Activated naive CD8-positive, alpha-beta T cell treated with anti-CD3 and anti-CD28 coated beads, Interleukin-2, amount 10 ng/mL, durations not matched to agents 7 days and 5 days (primary cell): ENCODE results near the gene ZFAND3. TPM values are rescaled to one million over a fixed set of nuclear protein-coding genes. Genes with fewer than 3 reads are reported as not detected.
"Not testable (repeated sequence)": the region's sequence is repeated elsewhere in the genome, so short reads cannot be mapped to it uniquely, and the experiment has no call there.

Experiments
- ATAC-seq: fragments of 150-1000 bp; cut with Tn5 transposase; one replicate; pipeline ENCODE4 v1.10.0; 2021; ENCODE audit warnings: low read depth, moderate library complexity
- POLR2A ChIA-PET: fragments of 350-600 bp; sonication (Branson Sonifier 250); formaldehyde crosslinking; loops from one replicate; lab custom pipeline; 2021; ENCODE audit warnings: antibody characterized with exemption; lab: Charles Lee
- DNase-seq: peaks from one replicate; pipeline ENCODE4 v3.0.0; 2021
- H3K27ac Mint-ChIP-seq: one replicate; pipeline ENCODE4 v1.8.0; 2022; ENCODE audit warnings: mild to moderate bottlenecking, mixed read lengths
- H3K27me3 Mint-ChIP-seq: one replicate; pipeline ENCODE4 v1.8.0; 2022; ENCODE audit warnings: mild to moderate bottlenecking, moderate library complexity, mixed read lengths
- H3K36me3 Mint-ChIP-seq: one replicate; pipeline ENCODE4 v1.8.0; 2021; ENCODE audit warnings: mild to moderate bottlenecking, mixed read lengths
- H3K4me1 Mint-ChIP-seq: one replicate; pipeline ENCODE4 v1.8.0; 2021; ENCODE audit warnings: mixed read lengths
- H3K4me3 Mint-ChIP-seq: one replicate; pipeline ENCODE4 v1.8.0; 2022; ENCODE audit warnings: mild to moderate bottlenecking, moderate library complexity, mixed read lengths
- H3K9me3 Mint-ChIP-seq: one replicate; pipeline ENCODE4 v1.8.0; 2021; ENCODE audit warnings: mixed read lengths
- total RNA-seq, 2 experiments: library from RNA; stranded (reverse); gene quantifications; one replicate each; pipeline ENCODE4 v1.2.3, GENCODE V29; 2021

ZFAND3 gene
- total RNA-seq, 2 experiments from 2014 or later = 35.7 to 36.3 TPM

DNA sequence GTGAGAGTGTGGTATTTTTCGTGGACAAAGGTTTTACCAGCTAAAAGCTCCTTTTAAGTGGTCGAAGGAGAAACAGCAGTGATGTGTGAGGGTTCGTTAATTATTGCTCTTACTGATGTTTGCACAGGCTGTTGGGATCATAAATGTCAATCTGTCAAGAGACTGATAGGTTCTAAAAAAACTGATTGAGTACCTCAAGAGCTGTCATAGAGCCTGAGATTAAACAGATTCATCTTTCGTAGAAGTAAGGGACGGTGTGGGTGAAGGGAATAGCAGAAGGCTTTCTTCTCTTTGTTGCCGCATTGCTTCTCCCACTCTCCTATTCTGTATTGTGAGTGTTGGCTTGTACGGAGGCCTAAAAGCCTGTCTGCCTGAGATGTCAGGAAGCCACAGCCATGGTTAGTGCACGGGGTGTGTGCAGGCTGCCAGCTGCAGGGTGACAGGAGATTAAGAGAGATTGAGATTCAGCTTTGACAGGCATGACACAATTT, 291.0 kb downstream of the ZFAND3 start:
- no peak for ATAC-seq
- POLR2A ChIA-PET = no interaction called here
- Mint-ChIP-seq H3K36me3 (peaks cover 12% of the 10 kb centered on the region), H3K27me3 (no peaks in the 10 kb centered on the region), H3K9me3 (no peaks in the 10 kb centered on the region), H3K27ac (no peak overlapping the region), H3K4me1 (peaks cover 7% of the 10 kb centered on the region), H3K4me3 (no peak overlapping the region)
- no peak for DNase-seq

DNA sequence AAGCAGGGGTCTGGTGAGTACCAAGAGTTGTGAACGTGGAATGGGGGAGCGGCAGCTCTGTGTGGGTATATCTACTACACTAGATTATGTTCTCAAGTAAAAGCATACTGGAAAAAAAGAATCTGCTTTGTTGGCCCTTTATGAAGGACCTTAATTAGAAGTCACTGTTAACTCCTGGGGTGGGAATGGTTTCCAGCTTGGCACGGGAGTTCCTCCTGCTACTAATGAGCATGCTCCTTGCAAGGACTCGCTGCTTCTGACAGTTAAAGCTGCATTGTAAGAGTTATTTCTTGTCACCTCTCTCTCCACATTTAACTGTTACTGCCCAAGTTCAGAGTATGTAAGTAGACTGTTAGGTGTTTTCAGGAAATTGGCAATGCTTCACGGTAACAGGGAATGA, 292.7 kb downstream of the ZFAND3 start:
- Mint-ChIP-seq H3K9me3 (no peaks in the 10 kb centered on the region), H3K27ac (no peak overlapping the region), H3K27me3 (no peaks in the 10 kb centered on the region), H3K4me1 (peaks cover 7% of the 10 kb centered on the region), H3K36me3 (peaks cover 9% of the 10 kb centered on the region), H3K4me3 (no peak overlapping the region)
- POLR2A ChIA-PET = no interaction called here
- no peak for DNase-seq
- no peak for ATAC-seq

GRCh38 chr6:38113825-38114576, 294.5 kb downstream of the ZFAND3 start:
- Mint-ChIP-seq H3K36me3 (peaks cover 7% of the 10 kb centered on the region), H3K27ac (no peak overlapping the region), H3K4me3 (no peak overlapping the region), H3K9me3 (no peaks in the 10 kb centered on the region), H3K4me1 (peaks cover 6% of the 10 kb centered on the region), H3K27me3 (no peaks in the 10 kb centered on the region)
- POLR2A ChIA-PET = no interaction called here
- ATAC-seq (no peak), DNase-seq (no peak)

GRCh38 chr6:38114976-38115625, 295.6 kb downstream of the ZFAND3 start:
- no peak for DNase-seq
- H3K4me3 Mint-ChIP-seq = no peak overlapping the region
- no peak for ATAC-seq
- H3K9me3 Mint-ChIP-seq = no peaks in the 10 kb centered on the region
- H3K27me3 Mint-ChIP-seq = no peaks in the 10 kb centered on the region
- H3K4me1 Mint-ChIP-seq = peaks cover 6% of the 10 kb centered on the region
- no peak overlapping the region for H3K27ac Mint-ChIP-seq
- POLR2A ChIA-PET = no interaction called here
- H3K36me3 Mint-ChIP-seq = peaks cover 9% of the 10 kb centered on the region

DNA sequence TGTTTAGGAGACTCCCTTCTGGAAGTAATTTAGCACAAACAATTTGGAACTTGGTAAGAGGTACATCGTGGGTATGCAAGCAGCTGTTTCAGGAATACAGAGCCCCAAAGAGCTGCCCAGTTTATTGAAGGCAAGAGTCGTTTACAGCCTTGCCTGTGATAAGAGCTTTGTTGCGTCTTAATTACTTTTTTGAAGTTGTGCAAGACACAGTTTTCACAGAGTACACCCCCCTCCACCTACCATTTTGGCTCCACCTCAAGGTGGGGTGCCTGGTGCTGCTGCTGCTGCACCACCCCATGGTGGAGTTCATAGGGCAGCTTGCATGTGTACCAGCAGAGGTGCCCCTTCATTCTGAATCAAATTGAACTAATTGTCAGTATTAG, 296.1 kb downstream of the ZFAND3 start:
- Mint-ChIP-seq H3K27me3 (no peaks in the 10 kb centered on the region), H3K36me3 (peaks cover 11% of the 10 kb centered on the region), H3K4me1 (peaks cover 3% of the 10 kb centered on the region), H3K4me3 (no peak overlapping the region), H3K9me3 (no peaks in the 10 kb centered on the region), H3K27ac (no peak overlapping the region)
- ATAC-seq = no peak
- DNase-seq = no peak
- POLR2A ChIA-PET = no interaction called here

GRCh38 chr6:38116248-38116647, 296.7 kb downstream of the ZFAND3 start:
- no peak overlapping the region for H3K4me3 Mint-ChIP-seq
- peaks cover 1% of the 10 kb centered on the region for H3K4me1 Mint-ChIP-seq
- H3K27me3 Mint-ChIP-seq = no peaks in the 10 kb centered on the region
- ATAC-seq = no peak
- H3K9me3 Mint-ChIP-seq = no peaks in the 10 kb centered on the region
- DNase-seq = no peak
- no peak overlapping the region for H3K27ac Mint-ChIP-seq
- POLR2A ChIA-PET = no interaction called here
- peaks cover 16% of the 10 kb centered on the region for H3K36me3 Mint-ChIP-seq

DNA sequence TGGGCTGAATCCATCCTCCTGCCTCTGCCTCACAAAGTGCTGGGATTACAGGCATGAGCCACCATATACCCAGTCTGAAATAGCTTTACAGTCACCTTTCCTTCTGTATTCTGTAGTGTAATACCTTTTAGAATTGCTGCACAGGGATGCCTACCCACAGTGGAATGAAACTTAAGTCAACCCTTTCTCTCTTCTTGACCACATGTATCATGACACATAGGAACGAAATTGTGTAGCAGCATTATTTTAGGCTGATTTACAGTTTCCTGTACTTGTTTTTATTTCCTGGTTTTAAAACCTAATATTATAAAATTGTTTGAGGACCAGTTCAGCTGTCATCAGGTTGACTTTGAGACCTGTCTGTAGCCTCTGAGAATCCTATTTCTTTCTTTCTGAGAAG, 297.8 kb downstream of the ZFAND3 start:
- H3K4me3 Mint-ChIP-seq = no peak overlapping the region
- no peaks in the 10 kb centered on the region for H3K27me3 Mint-ChIP-seq
- POLR2A ChIA-PET = no interaction called here
- no peaks in the 10 kb centered on the region for H3K9me3 Mint-ChIP-seq
- no peaks in the 10 kb centered on the region for H3K4me1 Mint-ChIP-seq
- no peak overlapping the region for H3K27ac Mint-ChIP-seq
- peaks cover 19% of the 10 kb centered on the region for H3K36me3 Mint-ChIP-seq
- ATAC-seq (no peak), DNase-seq (no peak)

- POLR2A ChIA-PET = no interaction called here
- no peaks in the 10 kb centered on the region for H3K9me3 Mint-ChIP-seq
- peaks cover 29% of the 10 kb centered on the region for H3K36me3 Mint-ChIP-seq
- H3K27ac Mint-ChIP-seq = no peak overlapping the region
- no peak for ATAC-seq
- H3K4me3 Mint-ChIP-seq = no peak overlapping the region
- no peaks in the 10 kb centered on the region for H3K27me3 Mint-ChIP-seq
- H3K4me1 Mint-ChIP-seq = no peaks in the 10 kb centered on the region
- no peak for DNase-seq
Measured at GRCh38 chr6:38118791-38119365, 299.4 kb downstream of the ZFAND3 start.

GRCh38 chr6:38119516-38119915, 300.0 kb downstream of the ZFAND3 start:
- H3K9me3 Mint-ChIP-seq = no peaks in the 10 kb centered on the region
- H3K27ac Mint-ChIP-seq = no peak overlapping the region
- ATAC-seq = no peak
- no peaks in the 10 kb centered on the region for H3K27me3 Mint-ChIP-seq
- POLR2A ChIA-PET = no interaction called here
- no peak overlapping the region for H3K4me3 Mint-ChIP-seq
- H3K36me3 Mint-ChIP-seq = peaks cover 29% of the 10 kb centered on the region
- no peaks in the 10 kb centered on the region for H3K4me1 Mint-ChIP-seq
- no peak for DNase-seq

- DNase-seq, H3K9me3 Mint-ChIP-seq, H3K27me3 Mint-ChIP-seq, H3K27ac Mint-ChIP-seq, POLR2A ChIA-PET, H3K4me1 Mint-ChIP-seq, H3K4me3 Mint-ChIP-seq, ATAC-seq: not testable (repeated sequence)
- H3K36me3 Mint-ChIP-seq = peaks cover 33% of the 10 kb centered on the region
Measured at GRCh38 chr6:38124224-38124926, 304.8 kb downstream of the ZFAND3 start.

GRCh38 chr6:38127284-38127683, 307.8 kb downstream of the ZFAND3 start:
- peaks cover 20% of the 10 kb centered on the region for H3K4me1 Mint-ChIP-seq
- POLR2A ChIA-PET = no interaction called here
- no peak overlapping the region for H3K4me3 Mint-ChIP-seq
- no peak for ATAC-seq
- H3K36me3 Mint-ChIP-seq = peaks cover 27% of the 10 kb centered on the region
- no peaks in the 10 kb centered on the region for H3K27me3 Mint-ChIP-seq
- DNase-seq = no peak
- H3K9me3 Mint-ChIP-seq = no peaks in the 10 kb centered on the region
- H3K27ac Mint-ChIP-seq = no peak overlapping the region

DNA sequence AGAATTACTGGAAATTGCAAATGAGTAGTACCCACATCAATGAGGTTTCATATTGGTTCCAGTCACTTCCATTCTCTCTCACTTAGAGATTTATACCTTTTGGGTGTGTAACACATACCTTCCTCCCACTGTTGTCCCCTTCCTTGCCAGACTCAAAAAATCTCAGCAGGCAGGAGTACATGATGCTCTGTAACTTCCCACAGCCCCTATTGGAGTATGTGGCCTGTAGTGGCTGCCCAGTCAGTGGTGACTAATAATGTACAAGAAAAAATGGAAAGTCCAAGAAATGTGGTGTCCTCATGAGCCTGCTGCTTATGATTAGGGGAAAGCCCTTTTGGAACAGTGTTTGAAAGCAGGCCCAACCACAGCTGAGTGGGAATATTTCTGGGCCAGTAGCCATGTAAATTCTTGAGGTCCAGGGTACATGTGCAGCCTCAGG, 312.0 kb downstream of the ZFAND3 start:
- H3K27ac Mint-ChIP-seq = peak overlapping the region; percentile 28
- H3K4me1 Mint-ChIP-seq = peaks cover 26% of the 10 kb centered on the region
- H3K36me3 Mint-ChIP-seq = peaks cover 18% of the 10 kb centered on the region
- POLR2A ChIA-PET = no interaction called here
- H3K27me3 Mint-ChIP-seq = no peaks in the 10 kb centered on the region
- DNase-seq (no peak), ATAC-seq (peak; percentile 18)
- H3K9me3 Mint-ChIP-seq = no peaks in the 10 kb centered on the region
- no peak overlapping the region for H3K4me3 Mint-ChIP-seq

DNA sequence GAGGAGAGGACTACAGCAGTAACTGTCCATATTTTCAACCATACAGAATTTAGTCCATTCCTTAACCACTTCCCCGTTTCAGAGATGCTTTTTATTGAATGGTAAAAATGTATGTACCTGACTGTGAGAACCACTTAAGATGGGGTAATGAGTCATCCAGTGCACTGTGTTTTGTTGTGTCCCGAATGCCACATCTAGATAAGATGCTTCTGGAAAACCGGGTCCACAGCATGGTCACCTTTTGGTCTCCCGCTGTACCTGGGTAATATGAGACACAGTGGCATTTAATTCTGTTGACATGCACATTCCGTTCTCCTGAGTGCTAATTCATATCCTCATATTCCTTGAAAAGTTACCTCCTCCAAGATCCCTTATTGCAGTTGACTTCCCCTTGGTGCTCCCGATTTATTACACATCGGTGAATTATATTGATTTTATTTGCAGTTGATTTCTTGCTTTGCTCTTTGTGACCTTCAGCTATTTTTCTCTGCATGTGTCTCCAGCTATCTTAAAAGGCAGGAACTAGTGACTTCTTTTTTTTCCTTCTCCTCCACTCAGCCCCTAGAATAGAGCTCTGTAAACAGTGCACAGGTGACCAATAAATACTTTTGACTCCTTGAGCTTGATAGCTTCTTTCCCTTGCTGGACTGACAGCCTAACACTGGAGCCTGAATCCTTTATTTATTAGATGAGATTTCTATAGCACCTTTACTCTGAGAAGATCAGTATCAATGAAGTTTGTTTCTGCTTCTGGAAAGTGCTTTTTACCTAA, 314.6 kb downstream of the ZFAND3 start:
- Mint-ChIP-seq H3K9me3 (no peaks in the 10 kb centered on the region), H3K27ac (no peak overlapping the region), H3K4me3 (no peak overlapping the region), H3K36me3 (peaks cover 15% of the 10 kb centered on the region), H3K27me3 (no peaks in the 10 kb centered on the region), H3K4me1 (peaks cover 23% of the 10 kb centered on the region)
- no peak for DNase-seq
- ATAC-seq = no peak
- POLR2A ChIA-PET = no interaction called here
